HG03558 (cell line): ENCODE measurements around the gene GAS7.

Source experiments
- ATAC-seq: cut with Tn5 transposase; IDR thresholded peaks from one replicate; pipeline ENCODE4 v1.9.1; 2021; ENCODE audit warnings: moderate number of reproducible peaks; ENCODE audit not compliant: unreplicated experiment; ENCODE audit errors: extremely low read depth

Gene GAS7

DNA sequence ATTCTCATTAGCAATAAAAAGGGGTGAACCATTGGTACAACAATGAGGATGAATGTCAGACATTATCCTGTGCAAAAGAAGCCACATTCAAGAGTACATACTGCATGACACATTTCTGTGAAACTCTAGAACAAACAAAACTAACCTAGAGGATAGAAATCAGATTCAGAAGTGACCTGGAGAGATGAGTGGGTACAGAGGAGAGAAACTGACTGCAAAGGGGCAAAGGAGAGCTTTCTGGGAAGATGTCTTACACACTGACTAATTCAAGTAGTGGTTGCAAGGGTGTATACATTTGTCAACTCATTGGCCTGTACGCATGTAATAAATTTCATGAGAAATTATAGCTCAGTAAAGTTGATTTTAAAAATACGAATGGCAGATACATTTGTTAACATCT, 115.6 kb downstream of the GAS7 start:
- ATAC-seq = no peak

- no peak for ATAC-seq
Observed at GRCh38 chr17:10081571-10082169, 116.7 kb downstream of the GAS7 start.

GRCh38 chr17:10077561-10078299, 120.7 kb downstream of the GAS7 start:
- no peak for ATAC-seq

DNA sequence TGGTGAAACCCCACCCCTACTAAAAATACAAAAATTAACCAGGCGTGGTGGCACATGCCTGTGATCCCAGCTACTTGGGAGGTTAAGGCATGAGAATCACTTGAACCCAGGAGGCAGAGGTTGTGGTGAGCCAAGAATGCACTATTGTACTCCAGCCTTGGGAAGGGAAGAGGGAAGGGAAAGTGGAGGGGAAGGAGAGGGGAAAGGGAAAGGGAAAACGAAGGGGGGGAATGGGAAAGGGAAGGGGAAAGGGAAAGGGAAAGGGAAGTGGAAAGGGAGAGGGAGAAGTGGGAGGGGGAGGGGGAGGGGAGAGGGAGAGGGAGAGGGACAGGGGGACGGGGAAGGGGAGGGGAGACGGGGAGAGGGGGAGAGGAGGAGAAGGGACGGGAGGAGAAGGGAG, 122.5 kb downstream of the GAS7 start:
- no peak for ATAC-seq

- ATAC-seq = no peak
Observed at GRCh38 chr17:10073941-10074340, 124.5 kb downstream of the GAS7 start.

GRCh38 chr17:10072556-10073425, 125.6 kb downstream of the GAS7 start:
- ATAC-seq = no peak

DNA sequence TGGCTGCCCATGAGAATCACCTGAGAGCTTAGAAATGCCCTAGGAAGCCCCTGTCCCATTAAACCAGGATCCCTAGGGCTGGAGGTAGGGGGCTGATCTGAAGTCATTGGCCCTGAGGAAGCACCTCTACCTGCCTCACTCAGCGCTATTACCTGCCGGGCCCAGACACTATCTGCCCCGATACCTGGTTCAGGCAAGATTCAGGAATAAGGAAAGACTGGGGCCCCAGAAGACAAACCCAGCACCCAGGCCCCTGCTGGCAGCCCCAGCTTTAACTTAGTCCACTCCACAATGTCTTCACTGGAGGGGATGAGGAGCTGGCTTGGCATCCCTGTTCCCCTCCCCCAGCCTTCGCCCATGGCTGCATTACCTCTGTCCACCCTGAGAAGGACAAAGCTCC, 126.3 kb downstream of the GAS7 start:
- no peak for ATAC-seq

DNA sequence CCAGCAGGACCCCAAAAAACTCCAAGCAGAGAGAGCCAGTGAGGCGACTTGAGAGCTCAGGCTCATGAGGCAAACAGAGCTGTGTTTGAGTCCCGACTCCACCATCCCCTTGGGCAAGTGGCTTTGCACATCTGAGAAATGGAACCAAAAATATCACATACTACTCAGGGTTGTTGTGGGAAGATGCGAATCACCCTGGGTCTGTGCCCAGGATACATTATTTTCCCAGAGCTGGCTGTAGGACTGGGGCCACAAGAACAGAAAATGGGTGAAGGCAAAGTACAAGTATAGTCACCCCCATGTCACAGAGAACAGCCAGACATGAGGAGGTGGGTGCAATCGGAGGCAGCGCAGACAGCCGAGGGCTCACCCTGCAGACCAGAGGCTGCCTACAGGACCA, 127.3 kb downstream of the GAS7 start:
- ATAC-seq = no peak

DNA sequence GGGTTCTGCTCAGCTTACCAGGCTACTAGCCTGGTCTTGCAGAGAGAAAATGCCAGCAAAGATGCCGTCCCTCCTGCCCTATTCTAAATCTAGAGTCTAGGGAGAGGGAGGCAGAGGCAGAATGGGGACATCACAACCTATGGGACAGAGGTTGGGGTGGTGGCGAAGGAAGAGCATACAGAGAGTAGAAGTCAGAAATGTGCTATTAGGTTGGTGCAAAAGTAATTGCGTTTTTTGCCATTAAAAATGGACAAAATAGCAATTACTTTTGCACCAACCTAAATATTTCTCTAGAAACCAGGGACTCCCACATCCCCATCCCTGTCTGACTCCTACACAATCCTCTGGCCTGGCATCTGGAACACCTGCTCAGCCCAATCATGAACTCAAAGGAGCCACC, 127.7 kb downstream of the GAS7 start:
- no peak for ATAC-seq

- ATAC-seq = no peak
Observed at GRCh38 chr17:10069301-10069700, 129.1 kb downstream of the GAS7 start.

GRCh38 chr17:10067446-10068143, 130.8 kb downstream of the GAS7 start:
- no peak for ATAC-seq

DNA sequence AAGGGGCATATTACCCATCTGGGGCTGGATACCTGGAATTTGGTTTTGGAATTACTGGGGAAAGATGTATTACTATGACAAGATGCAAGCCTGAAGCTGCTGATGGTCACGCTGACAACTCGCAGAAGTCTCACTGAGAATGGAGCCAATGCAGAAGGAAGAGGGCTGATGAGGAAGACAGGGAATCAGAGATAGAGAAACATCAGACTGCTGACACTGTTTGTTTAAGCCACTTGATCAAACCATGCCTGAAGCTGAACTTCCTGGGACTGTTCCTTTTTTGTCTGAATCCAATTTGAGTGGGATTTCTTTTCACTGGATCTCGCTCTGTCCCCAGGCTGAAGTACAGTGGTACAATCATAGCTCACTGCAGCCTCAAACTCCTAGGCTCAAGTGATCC, 133.9 kb downstream of the GAS7 start:
- ATAC-seq = no peak

DNA sequence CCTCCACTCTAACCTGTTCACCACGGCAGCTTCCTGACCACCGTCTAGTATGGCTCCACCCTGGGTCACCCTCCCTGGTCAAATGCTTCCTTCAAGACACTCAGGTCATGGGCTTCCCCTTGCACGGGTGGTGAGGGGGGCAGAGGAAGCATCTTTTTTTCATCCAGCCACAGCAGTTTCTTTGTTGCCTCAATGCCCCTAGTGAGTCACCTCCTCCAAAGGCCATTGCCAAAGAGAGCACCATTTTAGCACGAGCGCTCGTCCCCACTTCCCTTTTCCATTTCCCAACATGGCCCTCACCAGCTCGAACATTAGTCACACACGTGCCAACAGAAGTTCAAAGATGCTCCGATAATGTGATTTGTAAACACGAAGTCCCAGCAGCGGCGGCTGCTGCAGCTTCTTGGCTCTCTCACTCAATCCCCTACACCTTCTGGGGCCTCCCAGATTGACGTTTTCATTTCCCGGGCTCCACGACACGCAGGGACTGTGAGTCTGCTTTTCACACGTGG, 134.6 kb downstream of the GAS7 start:
- ATAC-seq = no peak

DNA sequence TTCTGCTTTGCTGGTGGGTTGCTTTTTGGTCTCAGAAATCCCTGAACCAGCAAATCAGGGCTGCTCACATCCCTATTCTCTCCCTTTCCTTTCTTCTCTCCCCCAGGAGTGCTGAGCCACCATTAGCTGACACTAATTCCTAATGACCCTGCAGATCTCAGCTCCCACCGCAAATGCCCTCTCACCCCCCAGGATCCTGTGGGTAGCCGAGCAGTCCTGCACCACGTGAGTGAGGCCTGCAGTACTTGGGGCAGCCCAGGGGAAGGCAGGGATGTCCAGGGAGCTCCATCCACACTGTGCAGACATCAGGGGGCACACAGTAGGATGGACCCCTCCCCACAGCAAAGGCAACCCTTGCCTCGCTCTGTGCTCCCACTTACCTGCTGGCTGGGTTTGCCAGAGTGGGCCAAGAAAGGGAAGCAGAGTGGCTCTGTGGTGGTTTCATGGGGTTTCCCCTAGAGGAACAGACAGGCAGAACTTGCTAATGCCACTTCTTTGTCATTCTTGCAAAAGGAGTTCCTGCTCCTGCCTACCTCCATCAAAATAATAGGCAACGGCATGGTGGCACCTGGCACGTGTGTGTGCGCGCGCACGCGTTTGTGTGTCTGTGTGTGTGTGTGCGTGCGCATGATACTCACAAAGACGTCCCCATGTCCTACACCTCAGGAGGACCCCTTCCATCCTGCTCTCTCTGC, 135.6 kb downstream of the GAS7 start:
- ATAC-seq = no peak

DNA sequence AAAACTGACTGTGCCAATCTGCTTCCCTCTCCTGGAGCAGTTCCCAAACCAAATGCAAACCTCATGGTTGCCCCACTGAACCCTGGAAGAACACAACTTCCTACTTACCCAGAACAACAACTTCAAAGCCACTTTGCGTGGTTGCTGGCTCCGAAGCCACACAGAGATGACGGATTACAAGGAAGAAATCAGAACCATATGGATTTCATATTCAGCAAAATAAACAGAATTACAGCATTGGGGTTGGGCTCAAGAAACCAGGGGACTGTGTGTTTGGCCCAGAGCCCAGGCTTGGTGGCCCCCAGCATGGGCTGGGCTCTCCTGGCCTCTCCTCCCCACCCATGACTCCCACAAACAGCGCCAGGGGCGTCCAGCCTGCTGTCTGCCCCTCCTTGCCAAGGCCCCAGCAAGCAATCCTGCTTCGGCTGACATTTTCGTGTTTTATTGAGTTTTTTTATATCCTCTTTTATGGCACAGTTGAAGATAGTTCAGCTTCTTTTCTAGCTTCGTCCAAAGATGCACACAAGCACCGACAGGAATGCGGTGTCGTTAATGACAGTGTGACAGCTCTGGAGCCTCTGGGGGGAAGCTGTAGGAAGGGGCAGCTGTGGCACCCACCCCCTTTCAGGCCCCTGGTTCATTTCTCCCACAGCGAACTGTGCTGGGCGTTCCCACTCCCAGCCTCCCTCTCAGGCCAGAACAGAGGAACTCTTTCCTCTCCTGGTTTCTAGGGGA, 137.1 kb downstream of the GAS7 start:
- ATAC-seq = no peak

GRCh38 chr17:10060526-10060925, 137.9 kb downstream of the GAS7 start:
- ATAC-seq = no peak

GRCh38 chr17:10059684-10060211, 138.7 kb downstream of the GAS7 start:
- ATAC-seq = peak; percentile 60

GRCh38 chr17:10058921-10059683, 139.3 kb downstream of the GAS7 start:
- no peak for ATAC-seq
